K562 (cell line): ENCODE measurements around the gene IL37. TPM values are rescaled to one million over a fixed set of nuclear protein-coding genes. Genes with fewer than 3 reads are reported as not detected.

Experiments
- ATAC-seq: fragments of 200-7000 bp; cut with Tn5 transposase; 3 replicates; pipeline ENCODE4 v1.9.1; 2020; ENCODE audit warnings: moderate library complexity
- BruUV-seq: library from RNA; stranded (reverse); fragments of 400-500 nt; replicated peaks from 2 replicates; lab custom pipeline; 2021; lab: Mats Ljungman, UMichigan
- CTCF ChIA-PET: fragments of 300-600 bp; formaldehyde crosslinking; extraction: SDS; loops from one replicate; lab custom pipeline; 2021; ENCODE audit warnings: low intra/inter-chr PET ratio; lab: Yijun Ruan, JAX
- POLR2A ChIA-PET: fragments of 300-600, 350-650 bp; sonication (Branson Sonifier 250); formaldehyde crosslinking; extraction: SDS; loops from one replicate; lab custom pipeline; 2021; ENCODE audit warnings: antibody characterized with exemption, inconsistent platforms; lab: Yijun Ruan, JAX
- DNase-seq, 4 experiments: peaks; one replicate each; pipeline versions ENCODE4 v3.0.0 to v3.0.0-alpha.2; 2011 to 2018; ENCODE audit warnings: low spot score in 3 of 4, mixed read lengths in 3 of 4; ENCODE audit errors: extremely low read depth in 1 of 4
- FAIRE-seq: peaks from 2 replicates; lab custom pipeline; 2011; peaks lifted over from hg19 to GRCh38; lab: Jason Lieb, UNC
- H2AFZ ChIP-seq: 2 replicates; pipeline ENCODE4 v1.6.0; 2011; ENCODE audit warnings: low read depth, low read length, control low read depth, inconsistent platforms
- H3K27ac ChIP-seq: fragments of 200-600 bp; 3 replicates; pipeline ENCODE4 v1.8.0; 2011; ENCODE audit warnings: low read depth, mild to moderate bottlenecking, control low read depth, inconsistent platforms, low read length, moderate library complexity, mixed read lengths; ENCODE audit errors: extremely low read depth
- H3K27me3 ChIP-seq, 2 experiments: fragments of 300-600 bp in 1 of 2; 2 replicates in 1 of 2; 3 replicates in 1 of 2; pipeline versions ENCODE4 v1.6.0 to v1.8.0; 2011; ENCODE audit warnings: inconsistent platforms in 2 of 2, low read length in 2 of 2, mild to moderate bottlenecking in 1 of 2, mixed read lengths in 1 of 2, moderate library complexity in 1 of 2; ENCODE audit not compliant: control insufficient read depth in 2 of 2, insufficient read depth in 2 of 2
- H3K36me3 ChIP-seq: fragments of 300-600 bp; 3 replicates; pipeline ENCODE4 v1.8.0; 2011; ENCODE audit warnings: mild to moderate bottlenecking, low read length, inconsistent platforms; ENCODE audit not compliant: control insufficient read depth, insufficient read depth
- H3K4me1 ChIP-seq, 2 experiments: fragments of 200-600 bp in 1 of 2; replicated peaks in 1 of 2; 2 replicates in 1 of 2; 3 replicates in 1 of 2; pipeline versions ENCODE4 v1.5.1 to v1.8.0; 2011; ENCODE audit warnings: inconsistent platforms in 2 of 2, low read length in 2 of 2, mild to moderate bottlenecking in 1 of 2, mixed read lengths in 1 of 2, moderate library complexity in 1 of 2; ENCODE audit not compliant: control insufficient read depth in 2 of 2, insufficient read depth in 2 of 2
- H3K4me2 ChIP-seq: 2 replicates; pipeline ENCODE4 v1.6.1; 2011; ENCODE audit warnings: low read length, control low read depth, inconsistent platforms, mixed read lengths; ENCODE audit not compliant: insufficient read depth
- H3K4me3 ChIP-seq: fragments of 200-600 bp; sonication (generic), shearing (Covaris generic); 2 replicates; pipeline ENCODE4 v1.5.1; 2016; ENCODE audit warnings: control low read depth, inconsistent platforms
- H3K79me2 ChIP-seq: fragments of 200-600 bp; 3 replicates; pipeline ENCODE4 v1.8.0; 2011; ENCODE audit warnings: low read length, inconsistent platforms; ENCODE audit not compliant: control insufficient read depth, insufficient read depth
- H3K9ac ChIP-seq, 2 experiments: 2 replicates each; pipeline versions ENCODE4 v1.6.0 to v1.6.1; 2011; ENCODE audit warnings: low read depth in 2 of 2, low read length in 2 of 2, control low read depth in 1 of 2, inconsistent platforms in 1 of 2, mild to moderate bottlenecking in 1 of 2, mixed read lengths in 1 of 2; ENCODE audit not compliant: insufficient read depth in 1 of 2
- H3K9me1 ChIP-seq: one replicate; pipeline ENCODE4 v1.6.0; 2011; ENCODE audit warnings: inconsistent platforms, mild to moderate bottlenecking, low read length, moderate library complexity; ENCODE audit not compliant: control insufficient read depth, insufficient read depth
- H3K9me3 ChIP-seq: replicated peaks from 2 replicates; pipeline ENCODE4 v1.5.1; 2011; ENCODE audit warnings: low read depth, low read length, inconsistent platforms; ENCODE audit not compliant: control insufficient read depth, insufficient read depth
- H4K20me1 ChIP-seq: replicated peaks from 2 replicates; pipeline ENCODE4 v1.6.1; 2011; ENCODE audit warnings: low read length, inconsistent platforms, mixed read lengths; ENCODE audit not compliant: control insufficient read depth, insufficient read depth
- E2F1 ChIP-seq: sonication (generic); formaldehyde crosslinking; IDR thresholded peaks from 2 replicates; pipeline ENCODE4 v1.8.1; 2023; ENCODE audit warnings: mild to moderate bottlenecking, missing genetic modification reagents, moderate library complexity
- FOSL1 ChIP-seq: fragments of 200-800 bp; sonication (Bioruptor generic); conservative IDR thresholded peaks from 2 replicates; pipeline ENCODE4 v1.6.1; 2016; ENCODE audit warnings: missing genetic modification characterization, missing compliant biosample characterization
- FOXJ2 ChIP-seq: fragments of 200-800 bp; sonication (Bioruptor generic); IDR thresholded peaks from 2 replicates; pipeline ENCODE4 v1.6.1; 2016; ENCODE audit warnings: missing genetic modification characterization, missing compliant biosample characterization
- FOXK2 ChIP-seq, 2 experiments: fragments of 450-650 bp; IDR thresholded peaks in 1 of 2; conservative IDR thresholded peaks in 1 of 2; 2 replicates each; pipeline ENCODE4 v1.6.1; 2016; ENCODE audit warnings: low read depth in 2 of 2, mild to moderate bottlenecking in 1 of 2
- GATAD2A ChIP-seq: fragments of 450-650 bp; IDR thresholded peaks from 2 replicates; pipeline ENCODE4 v1.6.1; 2017
- JUND ChIP-seq, 2 experiments: IDR thresholded peaks; 2 replicates in 1 of 2; 3 replicates in 1 of 2; pipeline ENCODE4 v1.6.1; 2011; ENCODE audit warnings: borderline replicate concordance in 2 of 2, low read depth in 2 of 2, low read length in 2 of 2, improper control_type of control experiment in 1 of 2, missing biosample characterization in 1 of 2, missing genetic modification characterization in 1 of 2, missing genetic modification reagents in 1 of 2
- KLF16 ChIP-seq: IDR thresholded peaks from 2 replicates; pipeline ENCODE4 v1.6.1; 2016; ENCODE audit warnings: antibody characterized with exemption
- MAFG ChIP-seq: fragments of 450-650 bp; conservative IDR thresholded peaks from 2 replicates; pipeline ENCODE4 v1.6.1; 2016; ENCODE audit warnings: missing genetic modification characterization, missing compliant biosample characterization
- MECOM ChIP-seq: fragments of 250-450 bp; sonication (Bioruptor Pico); IDR thresholded peaks from 2 replicates; pipeline ENCODE4 v1.8.0; 2022; ENCODE audit warnings: inconsistent platforms
- NFIC ChIP-seq: fragments of 450-650 bp; IDR thresholded peaks from 2 replicates; pipeline ENCODE4 v1.6.1; 2017; ENCODE audit warnings: mild to moderate bottlenecking, inconsistent platforms
- SPI1 ChIP-seq: IDR thresholded peaks from 2 replicates; pipeline ENCODE4 v1.6.1; 2011; ENCODE audit warnings: low read depth, low read length, control low read depth, borderline replicate concordance
- STAT5A ChIP-seq: IDR thresholded peaks from 2 replicates; pipeline ENCODE4 v1.6.1; 2012; ENCODE audit warnings: low read length, inconsistent platforms, borderline replicate concordance
- ZFP30 ChIP-seq: fragments of 250-450 bp; sonication (Bioruptor Pico); IDR thresholded peaks from 2 replicates; pipeline ENCODE4 v1.8.0; 2022; ENCODE audit warnings: moderate library complexity, mild to moderate bottlenecking, inconsistent platforms, borderline replicate concordance
- ZNF347 ChIP-seq: fragments of 450-650 bp; formaldehyde crosslinking; IDR thresholded peaks from 2 replicates; pipeline ENCODE4 v1.4.0; 2020; ENCODE audit warnings: low read depth, mild to moderate bottlenecking, moderate library complexity
- ZNF384 ChIP-seq: IDR thresholded peaks from 2 replicates; pipeline ENCODE4 v1.6.1; 2012; ENCODE audit warnings: low read depth, low read length, improper control_type of control experiment
- WGBS: fragments of 100-300 bp; shearing (Covaris generic); methylation state at CpG from one replicate; pipeline ENCODE4 v1.1.6; 2016; ENCODE audit warnings: low coverage, mixed read lengths; ENCODE audit not compliant: insufficient coverage; ENCODE audit errors: missing lambda C conversion rate; 5-methylcytosine and 5-hydroxymethylcytosine counted together
- in situ Hi-C: fragments of 300-500 bp; cut with MboI; formaldehyde crosslinking; loops from 4 replicates; pipeline ENCODE4 v1.15.0; 2018; ENCODE audit warnings: inconsistent platforms, mixed read lengths
- intact Hi-C: fragments of 100-400 bp; cut with micrococcal nuclease; formaldehyde crosslinking; loops from 2 replicates; pipeline ENCODE4 v1.14.2; 2022
- polyA plus RNA-seq, 8 experiments: library from polyadenylated mRNA; depleted of rRNA in 4 of 8; stranded (reverse) in 5 of 8; unstranded in 3 of 8; fragments of >200 nt; fragmentation: Nextera tagmentation in 2 of 8; fragmentation: Illumina TruSeq in 1 of 8; extraction: Ambion mirVana in 2 of 8; extraction: Trizol in 1 of 8; gene quantifications; 2 replicates each; pipeline versions ENCODE4 v1.2.1 to v1.2.3, GENCODE V29; 2011 to 2014; ENCODE audit warnings: inconsistent platforms in 1 of 8, missing spikeins in 1 of 8
- total RNA-seq, 7 experiments: library from RNA; depleted of rRNA in 6 of 7; stranded (reverse); fragments of >200 nt in 6 of 7; fragmentation: Illumina TruSeq in 2 of 7; extraction: Trizol in 2 of 7; gene quantifications; 2 replicates each; pipeline versions ENCODE4 v1.2.1 to v1.2.3, GENCODE V29; 2011 to 2021; ENCODE audit warnings: low replicate concordance in 1 of 7

Gene IL37
- total and polyA plus RNA-seq, 9 of the 15 experiments (the other 6 are each of a cell fraction or from before 2014, with no cell fraction given), result not detected

GRCh38 chr2:112926707-112927106, 15.7 kb downstream of the IL37 start:
- BruUV-seq, result no TSS peak
- TF ChIP-seq MECOM (CRISPR knock-in tag), result no peak
- TF ChIP-seq KLF16, result no peak
- no peak for TF ChIP-seq NFIC
- TF ChIP-seq STAT5A, result no peak
- no peak for TF ChIP-seq ZNF347
- no peak overlapping the region for H3K27ac ChIP-seq
- H3K27me3 ChIP-seq, result no peaks in the 10 kb centered on the region
- H3K9me1 ChIP-seq, result no peaks in the 10 kb centered on the region
- H3K9ac ChIP-seq, result no peak overlapping the region
- DNase-seq (no peak), FAIRE-seq (no peak), ATAC-seq (no peak)
- no peak overlapping the region for H3K4me3 ChIP-seq
- ChIA-PET POLR2A (interaction anchor here (0.9 to 2.1 kb wide), 3 partner anchors 11 to 132 kb away, joined by 3 to 7 read pairs (median 4); partner anchors contain the start of gene IL36RN), CTCF (no interaction called here)
- no peaks in the 10 kb centered on the region for H3K79me2 ChIP-seq
- H4K20me1 ChIP-seq, result no peaks in the 10 kb centered on the region
- WGBS, result 47% methylated on average over 3 of the region's 3 CpGs
- intact Hi-C loops, result no loop called here
- no peak overlapping the region for H3K4me2 ChIP-seq
- no peak overlapping the region for H2AFZ ChIP-seq
- peaks cover 8 to 24% of the 10 kb centered on the region in 2 experiments; a peak in 3 of 5 replicates for H3K4me1 ChIP-seq
- no peaks in the 10 kb centered on the region for H3K9me3 ChIP-seq
- H3K36me3 ChIP-seq, result no peaks in the 10 kb centered on the region
- in situ Hi-C loops, result no loop called here

- no TSS peak for BruUV-seq
- Histone ChIP-seq H3K4me2 (no peak overlapping the region), H3K9ac (no peak overlapping the region), H3K4me3 (no peak overlapping the region), H3K9me1 (no peaks in the 10 kb centered on the region), H3K27me3 (no peaks in the 10 kb centered on the region), H4K20me1 (no peaks in the 10 kb centered on the region), H3K79me2 (no peaks in the 10 kb centered on the region), H3K27ac (no peak overlapping the region), H3K36me3 (no peaks in the 10 kb centered on the region), H3K4me1 (peaks cover 8 to 24% of the 10 kb centered on the region in 2 experiments; a peak in 3 of 5 replicates), H3K9me3 (no peaks in the 10 kb centered on the region), H2AFZ (no peak overlapping the region)
- no peak for DNase-seq
- no peak for FAIRE-seq
- intact Hi-C loops, result no loop called here
- ChIA-PET CTCF (interaction anchor here (0.7 kb wide), 1 partner anchor 19 kb away, joined by 3 read pairs; no protein-coding TSS in a partner anchor), POLR2A (interaction anchor here (2.1 kb wide), 1 partner anchor 10 kb away, joined by 7 read pairs; no protein-coding TSS in a partner anchor)
- 21% methylated on average over 3 of the region's 3 CpGs for WGBS
- no peak for ATAC-seq
- in situ Hi-C loops, result no loop called here
- TF ChIP-seq JUND (IDR thresholded peaks at IDR 0.05; ENCODE audit: borderline replicate concordance, low read depth, low read length), result peak; percentile 56; the same call in 1 of the 2 replicates
- peak; percentile 52; the same call in 2 of the 3 replicates for TF ChIP-seq JUND (tag; IDR thresholded peaks at IDR 0.05; ENCODE audit: borderline replicate concordance, low read depth, low read length)
- TF ChIP-seq ZNF384, result no peak
- 0 out of 4 replicates have a peak, but pooled peaks of 1 of the 2 experiments have one; percentile 43 for TF ChIP-seq FOXK2 (conservative IDR thresholded peaks at IDR 0.05 in 1 of 2, IDR thresholded peaks at IDR 0.05 in 1 of 2; ENCODE audit: low read depth in 2 of 2)
- TF ChIP-seq ZFP30 (CRISPR knock-in tag), result no peak
- no peak for TF ChIP-seq SPI1
- TF ChIP-seq GATAD2A, result no peak
- no peak for TF ChIP-seq E2F1 (CRISPR knock-in tag)
- no peak for TF ChIP-seq FOXJ2 (tag)
- peak; percentile 61 for TF ChIP-seq FOSL1 (tag)
- 0 out of 2 replicates have a peak, but pooled peaks have one; percentile 24 for TF ChIP-seq MAFG (tag)
These were observed 16.8 kb downstream of the IL37 start for GRCh38 chr2:112927745-112928144.
